Keratinocyte (primary cell): ENCODE data around the gene CFAP100. TPM values are rescaled to one million over a fixed set of nuclear protein-coding genes. Genes with fewer than 3 reads are reported as not detected.

Experiments
- DNase-seq: peaks from one replicate; pipeline ENCODE4 v3.0.0-alpha.2; 2011; ENCODE audit warnings: low read depth, missing footprints, low spot score
- FAIRE-seq: peaks from 2 replicates; lab custom pipeline; 2011; peaks lifted over from hg19 to GRCh38; lab: Jason Lieb, UNC
- H2AFZ ChIP-seq: 2 replicates; pipeline ENCODE4 v1.6.0; 2012; ENCODE audit warnings: low read length, control low read depth, inconsistent platforms; ENCODE audit not compliant: control insufficient read depth
- H3K27ac ChIP-seq: 2 replicates; pipeline ENCODE4 v1.5.1; 2011; ENCODE audit warnings: low read length; ENCODE audit not compliant: control insufficient read depth, insufficient read depth
- H3K27me3 ChIP-seq: 3 replicates; pipeline ENCODE4 v1.6.0; 2011; ENCODE audit warnings: low read length; ENCODE audit not compliant: control insufficient read depth, insufficient read depth; ENCODE audit errors: extremely low read depth
- H3K36me3 ChIP-seq, 2 experiments: 2 replicates in 1 of 2; 3 replicates in 1 of 2; pipeline ENCODE4 v1.5.1; 2011; ENCODE audit warnings: low read length in 2 of 2, mild to moderate bottlenecking in 1 of 2; ENCODE audit not compliant: control insufficient read depth in 2 of 2, insufficient read depth in 2 of 2; ENCODE audit errors: extremely low read depth in 1 of 2
- H3K4me1 ChIP-seq: 3 replicates; pipeline ENCODE4 v1.5.1; 2011; ENCODE audit warnings: low read length; ENCODE audit not compliant: control insufficient read depth, insufficient read depth; ENCODE audit errors: extremely low read depth
- H3K4me2 ChIP-seq: 3 replicates; pipeline ENCODE4 v1.6.0; 2011; ENCODE audit warnings: low read depth, low read length; ENCODE audit not compliant: control insufficient read depth, insufficient read depth; ENCODE audit errors: extremely low read depth
- H3K4me3 ChIP-seq, 3 experiments: fragments of 200-600 bp in 1 of 3; sonication (generic) in 1 of 3; 2 replicates in 2 of 3; 3 replicates in 1 of 3; pipeline ENCODE4 v1.5.1; 2011 to 2016; ENCODE audit warnings: low read length in 3 of 3, mild to moderate bottlenecking in 3 of 3, control low read depth in 2 of 3, inconsistent platforms in 1 of 3, low read depth in 1 of 3, mixed read lengths in 1 of 3, mixed run types in 1 of 3, moderate library complexity in 1 of 3; ENCODE audit not compliant: control insufficient read depth in 2 of 3, insufficient read depth in 2 of 3; ENCODE audit errors: extremely low read depth in 1 of 3
- H3K79me2 ChIP-seq: 2 replicates; pipeline ENCODE4 v1.6.0; 2012; ENCODE audit warnings: low read length; ENCODE audit not compliant: control insufficient read depth, insufficient read depth
- H3K9ac ChIP-seq: 3 replicates; pipeline ENCODE4 v1.6.0; 2011; ENCODE audit warnings: low read length; ENCODE audit not compliant: control insufficient read depth, insufficient read depth; ENCODE audit errors: extremely low read depth
- H3K9me1 ChIP-seq: 3 replicates; pipeline ENCODE4 v1.6.0; 2011; ENCODE audit warnings: low read length; ENCODE audit not compliant: control insufficient read depth, insufficient read depth; ENCODE audit errors: extremely low read depth
- H3K9me3 ChIP-seq: 2 replicates; pipeline ENCODE4 v1.5.1; 2012; ENCODE audit warnings: low read depth, low read length; ENCODE audit not compliant: control insufficient read depth
- H4K20me1 ChIP-seq: 3 replicates; pipeline ENCODE4 v1.6.0; 2011; ENCODE audit warnings: low read length; ENCODE audit not compliant: control insufficient read depth, insufficient read depth; ENCODE audit errors: extremely low read depth
- EZH2 ChIP-seq: IDR thresholded peaks from one replicate; pipeline ENCODE4 v1.6.1; 2012; ENCODE audit warnings: inconsistent platforms, mild to moderate bottlenecking, low read length, moderate library complexity
- dilution Hi-C: fragments of 300-500 bp; cut with MboI; formaldehyde crosslinking; loops from one replicate; pipeline ENCODE4 v1.7.0; 2020; ENCODE audit warnings: low sequenced_read_pairs; ENCODE audit not compliant: extremely low pct_ligation_motif_present
- polyA plus RNA-seq, 5 experiments: library from polyadenylated mRNA; depleted of rRNA in 3 of 5; stranded (reverse) in 3 of 5; stranded (forward) in 1 of 5; unstranded in 1 of 5; fragments of >200 nt; gene quantifications; 1 replicate in 1 of 5; 2 replicates in 3 of 5; 3 replicates in 1 of 5; pipeline versions ENCODE4 v1.2.1 to v1.2.3, GENCODE V29; 2011 to 2012; ENCODE audit warnings: missing spikeins in 2 of 5, low read depth in 1 of 5, low replicate concordance in 1 of 5
- TF ChIP-seq, protein P1 (sequence below), 3 experiments: IDR thresholded peaks in 1 of 3; conservative IDR thresholded peaks in 1 of 3; optimal IDR thresholded peaks in 1 of 3; 2 replicates in 2 of 3; 3 replicates in 1 of 3; pipeline versions ENCODE3 to v1.5.1; 2011; ENCODE audit warnings: low read length in 3 of 3, mild to moderate bottlenecking in 3 of 3, moderate library complexity in 2 of 3, control low read depth in 1 of 3, inconsistent platforms in 1 of 3; ENCODE audit not compliant: insufficient read depth in 2 of 3; ENCODE audit errors: extremely low read depth in 1 of 3

Gene CFAP100
- polyA plus RNA-seq, 1 donor (not counting 4 experiments of a cell fraction or from before 2014, with no cell fraction given): not detected

DNA sequence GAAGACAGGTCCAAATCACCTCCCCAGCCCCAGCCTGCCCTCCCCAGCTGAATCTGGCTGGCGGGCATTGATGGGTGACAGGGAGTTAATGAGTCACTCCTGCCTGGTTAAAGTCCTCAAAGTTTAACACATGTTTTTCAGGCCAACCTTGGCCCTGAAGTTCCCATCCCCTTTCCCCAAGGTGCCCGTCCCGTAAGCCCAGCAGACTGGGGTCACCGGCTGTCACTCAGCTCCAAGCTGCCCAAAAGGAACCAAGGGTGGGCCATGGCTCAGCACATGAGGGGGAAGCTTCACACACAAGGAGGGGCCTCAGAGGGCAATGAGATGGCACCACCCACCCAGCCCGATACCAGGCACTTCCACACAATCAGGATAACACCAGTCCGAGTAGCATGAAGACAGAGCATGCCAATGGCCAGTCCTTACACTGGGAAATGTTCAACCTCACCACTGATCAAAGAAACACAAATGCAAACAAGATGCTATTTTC lies 27.3 kb upstream of the CFAP100 start:
- DNase-seq (no peak), FAIRE-seq (no peak)
- no peaks in the 10 kb centered on the region for H3K9me3 ChIP-seq
- no peaks in the 10 kb centered on the region for H3K79me2 ChIP-seq
- dilution Hi-C loops: no loop called here
- no peak overlapping the region for H3K9ac ChIP-seq
- H3K27ac ChIP-seq: no peak overlapping the region
- H3K4me1 ChIP-seq: no peaks in the 10 kb centered on the region
- no peaks in the 10 kb centered on the region for H3K9me1 ChIP-seq
- no peak overlapping the region for H3K4me3 ChIP-seq
- no peak overlapping the region for H3K4me2 ChIP-seq
- no peaks in the 10 kb centered on the region for H3K36me3 ChIP-seq
- peaks cover 1% of the 10 kb centered on the region for H3K27me3 ChIP-seq
- no peak for TF ChIP-seq EZH2
- TF ChIP-seq, protein P1, sequence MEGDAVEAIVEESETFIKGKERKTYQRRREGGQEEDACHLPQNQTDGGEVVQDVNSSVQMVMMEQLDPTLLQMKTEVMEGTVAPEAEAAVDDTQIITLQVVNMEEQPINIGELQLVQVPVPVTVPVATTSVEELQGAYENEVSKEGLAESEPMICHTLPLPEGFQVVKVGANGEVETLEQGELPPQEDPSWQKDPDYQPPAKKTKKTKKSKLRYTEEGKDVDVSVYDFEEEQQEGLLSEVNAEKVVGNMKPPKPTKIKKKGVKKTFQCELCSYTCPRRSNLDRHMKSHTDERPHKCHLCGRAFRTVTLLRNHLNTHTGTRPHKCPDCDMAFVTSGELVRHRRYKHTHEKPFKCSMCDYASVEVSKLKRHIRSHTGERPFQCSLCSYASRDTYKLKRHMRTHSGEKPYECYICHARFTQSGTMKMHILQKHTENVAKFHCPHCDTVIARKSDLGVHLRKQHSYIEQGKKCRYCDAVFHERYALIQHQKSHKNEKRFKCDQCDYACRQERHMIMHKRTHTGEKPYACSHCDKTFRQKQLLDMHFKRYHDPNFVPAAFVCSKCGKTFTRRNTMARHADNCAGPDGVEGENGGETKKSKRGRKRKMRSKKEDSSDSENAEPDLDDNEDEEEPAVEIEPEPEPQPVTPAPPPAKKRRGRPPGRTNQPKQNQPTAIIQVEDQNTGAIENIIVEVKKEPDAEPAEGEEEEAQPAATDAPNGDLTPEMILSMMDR (optimal IDR thresholded peaks at IDR 0.05 in 1 of 3, IDR thresholded peaks at IDR 0.05 in 1 of 3, conservative IDR thresholded peaks at IDR 0.05 in 1 of 3; ENCODE audit: extremely low read depth in 1 of 3, insufficient read depth in 2 of 3, low read length in 3 of 3): no peak
- H2AFZ ChIP-seq: no peak overlapping the region
- H4K20me1 ChIP-seq: no peaks in the 10 kb centered on the region

DNA sequence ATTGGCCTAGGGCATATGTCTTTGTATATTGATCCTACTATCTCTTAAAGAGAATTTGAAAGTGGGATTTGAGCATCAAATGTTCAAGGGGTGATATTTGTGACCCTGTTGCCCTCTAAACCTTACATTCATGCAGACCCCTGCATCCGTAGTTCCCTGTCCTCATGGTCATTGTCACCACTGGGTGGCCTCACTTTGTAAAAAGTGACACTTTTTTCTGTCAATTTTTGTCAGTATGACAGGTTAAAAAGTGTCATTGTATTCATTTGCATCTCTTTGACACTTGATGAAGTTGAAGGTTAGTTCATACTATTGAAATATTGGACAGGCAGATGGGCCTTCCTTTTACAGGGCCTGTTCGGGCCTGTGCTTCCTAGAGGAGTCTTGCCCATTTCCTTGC lies 25.2 kb upstream of the CFAP100 start:
- H3K79me2 ChIP-seq: no peaks in the 10 kb centered on the region
- no peak overlapping the region for H3K27ac ChIP-seq
- no peak for FAIRE-seq

More for the DNA sequence above, 25.2 kb upstream of the CFAP100 start:
- Histone ChIP-seq H3K9me3 (no peaks in the 10 kb centered on the region), H3K4me2 (no peak overlapping the region), H3K36me3 (no peaks in the 10 kb centered on the region), H3K9me1 (no peaks in the 10 kb centered on the region), H3K4me3 (no peak overlapping the region), H3K27me3 (no peaks in the 10 kb centered on the region), H4K20me1 (no peaks in the 10 kb centered on the region), H3K4me1 (no peaks in the 10 kb centered on the region), H3K9ac (no peak overlapping the region), H2AFZ (no peak overlapping the region)
- no peak for DNase-seq
- TF ChIP-seq, protein P1 (optimal IDR thresholded peaks at IDR 0.05 in 1 of 3, IDR thresholded peaks at IDR 0.05 in 1 of 3, conservative IDR thresholded peaks at IDR 0.05 in 1 of 3; ENCODE audit: extremely low read depth in 1 of 3, insufficient read depth in 2 of 3, low read length in 3 of 3): no peak
- TF ChIP-seq EZH2: no peak
- dilution Hi-C loops: no loop called here
